A375 (cell line): Measurements from ENCODE around the gene KRT10. TPM values are rescaled to one million over a fixed set of nuclear protein-coding genes. Genes with fewer than 3 reads are reported as not detected.

Source experiments
- total RNA-seq: library from RNA; depleted of rRNA; stranded (reverse); fragments of >200 nt; shearing (Covaris generic); gene quantifications from 2 replicates; pipeline ENCODE4 v1.2.3, GENCODE V29; 2014; rRNA removed

Gene KRT10
- total RNA-seq: 30.4 and 38.5 TPM in 2 replicates

GRCh38 chr17:40822132-40822812 lies at the start of gene KRT10:
TSS of gene KRT10 (minus strand) at chr17:40822614. CDS start at chr17:40822585, 29 bp downstream.

GRCh38 chr17:40866838-40867237 lies 44.4 kb upstream of the KRT10 start, which contains the start of gene KRT12:
TSS of gene KRT12 (minus strand) at chr17:40867223. CDS start at chr17:40867186, 37 bp downstream.

DNA sequence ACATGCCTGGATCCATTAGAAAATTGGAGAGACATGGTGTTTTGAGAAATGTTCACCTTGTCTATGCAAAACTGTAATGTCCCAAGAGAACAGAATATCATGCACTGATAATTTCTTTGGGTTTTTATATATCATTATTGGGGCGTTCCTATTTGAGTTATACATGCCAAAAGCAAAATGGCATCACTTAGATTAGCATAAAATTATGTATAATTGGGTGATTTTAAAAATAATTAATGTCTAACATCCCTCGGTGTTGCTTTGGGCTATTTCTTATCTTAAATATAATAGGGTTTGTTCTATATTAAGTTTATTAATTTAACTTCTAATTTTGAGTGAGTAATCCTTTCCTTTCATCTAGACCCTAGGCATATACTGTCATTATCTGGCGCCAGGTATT lies 22.6 kb downstream of the KRT10 start, which contains the start of gene KRT28:
Gene KRT28, minus strand, starts transcription at position 101 of the 400 bp plus-strand sequence. Its CDS starts 66 bp downstream, at position 35.

DNA sequence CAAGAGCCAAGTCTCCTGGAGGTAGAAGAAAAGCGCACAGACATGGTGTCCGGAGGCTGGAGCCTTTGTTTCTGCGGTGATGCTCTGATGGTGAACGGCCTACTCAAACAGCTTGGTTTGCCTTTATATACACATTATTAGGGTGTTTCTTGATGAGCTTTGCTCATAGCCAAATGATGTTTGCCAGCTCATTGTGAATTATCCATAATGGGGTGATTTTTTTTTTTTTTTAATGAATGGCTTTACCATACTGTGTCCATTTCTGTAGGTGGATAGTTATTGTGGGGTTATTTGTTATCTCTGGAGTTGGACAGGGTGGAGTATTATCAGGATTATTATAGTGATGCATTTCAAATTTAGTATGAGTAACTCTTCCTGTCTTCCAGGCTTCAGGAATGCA lies 40.0 kb downstream of the KRT10 start, which contains the start of gene KRT27:
Gene KRT27, minus strand, starts transcription at position 101 of the 400 bp plus-strand sequence. Its CDS starts 57 bp downstream, at position 44.

DNA sequence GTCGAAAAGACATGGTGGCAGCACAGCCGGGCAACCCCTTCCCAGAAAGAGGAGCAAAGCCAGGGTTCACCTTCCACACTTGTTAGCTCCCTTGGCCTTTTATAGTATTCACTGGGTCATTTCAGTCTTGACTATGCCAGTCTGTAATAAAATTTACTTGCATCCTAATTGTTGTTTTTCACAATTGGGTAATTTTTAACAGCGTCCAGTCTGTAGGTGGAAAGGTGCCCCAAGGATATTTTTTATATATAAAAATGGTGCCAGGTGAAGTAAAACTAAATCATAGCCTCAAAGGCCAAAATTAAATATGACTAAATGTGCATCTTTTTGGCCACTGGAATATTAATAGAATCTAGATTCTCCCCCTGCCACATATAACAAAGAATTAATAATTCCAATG lies 50.3 kb downstream of the KRT10 start, which contains the start of gene KRT26:
Gene KRT26, minus strand, starts transcription at position 101 of the 400 bp plus-strand sequence. Its CDS starts 88 bp downstream, at position 13.

Other genes with a start within 250 kb of the KRT10 start
- gene SMARCE1, start 174.8 kb downstream of the KRT10 start, total RNA-seq: 90.3 and 93.7 TPM in 2 replicates
- not detected in 2 replicates for gene KRT222, start 157.4 kb downstream of the KRT10 start, total RNA-seq
- not detected in 2 replicates for gene KRT24, start 118.9 kb downstream of the KRT10 start, total RNA-seq
- gene KRT25, start 67.3 kb downstream of the KRT10 start, total RNA-seq: not detected in 2 replicates
- not detected in 2 replicates for gene KRT26, start 50.4 kb downstream of the KRT10 start, total RNA-seq
- not detected in 2 replicates for gene KRT27, start 40.1 kb downstream of the KRT10 start, total RNA-seq
- gene KRT28, start 22.7 kb downstream of the KRT10 start, total RNA-seq: not detected in 2 replicates
- gene KRT12, start 44.6 kb upstream of the KRT10 start, total RNA-seq: 1.6 and 3.4 TPM in 2 replicates
- gene KRT20, start 62.6 kb upstream of the KRT10 start, total RNA-seq: 0.08 TPM in 1 of 2 replicates, not detected in the other
- gene KRT23, start 115.0 kb upstream of the KRT10 start, total RNA-seq: 0.08 TPM in 1 of 2 replicates, not detected in the other
- not detected in 2 replicates for gene KRT39, start 144.3 kb upstream of the KRT10 start, total RNA-seq
- not detected in 2 replicates for gene KRT40, start 161.7 kb upstream of the KRT10 start, total RNA-seq
- not detected in 2 replicates for gene KRTAP3-3, start 171.6 kb upstream of the KRT10 start, total RNA-seq
- not detected in 2 replicates for gene KRTAP3-2, start 177.3 kb upstream of the KRT10 start, total RNA-seq
- gene KRTAP3-1, start 186.5 kb upstream of the KRT10 start, total RNA-seq: not detected in 2 replicates
- not detected in 2 replicates for gene KRTAP1-5, start 204.6 kb upstream of the KRT10 start, total RNA-seq
- not detected in 2 replicates for gene KRTAP1-4, start 207.6 kb upstream of the KRT10 start, total RNA-seq
- not detected in 2 replicates for gene KRTAP1-3, start 212.3 kb upstream of the KRT10 start, total RNA-seq
- gene KRTAP1-1, start 218.8 kb upstream of the KRT10 start, total RNA-seq: not detected in 2 replicates
- gene KRTAP2-1, start 224.7 kb upstream of the KRT10 start, total RNA-seq: not detected in 2 replicates
- gene KRTAP2-2, start 232.6 kb upstream of the KRT10 start, total RNA-seq: not detected in 2 replicates
- gene KRTAP2-3, start 237.5 kb upstream of the KRT10 start, total RNA-seq: 0.29 TPM in 1 of 2 replicates, not detected in the other
- not detected in 2 replicates for gene KRTAP2-4, start 243.3 kb upstream of the KRT10 start, total RNA-seq